Subcutaneous abdominal adipose tissue (tissue), 5 donors: ENCODE measurements around the gene CDH3.

Experiments
- H3K27ac ChIP-seq: one replicate; pipeline ENCODE4 v1.7.0; 2013; ENCODE audit warnings: low read depth, mild to moderate bottlenecking, inconsistent platforms, low read length, moderate library complexity
- H3K27me3 ChIP-seq, 5 donors: one replicate each; pipeline ENCODE4 v1.7.0; 2013; ENCODE audit warnings: low read length in 5 of 5, inconsistent platforms in 1 of 5; ENCODE audit not compliant: control insufficient read depth in 5 of 5, insufficient read depth in 4 of 5
- H3K36me3 ChIP-seq, 5 donors: one replicate each; pipeline ENCODE4 v1.7.0; 2013; ENCODE audit warnings: low read length in 5 of 5; ENCODE audit not compliant: control insufficient read depth in 5 of 5, insufficient read depth in 5 of 5
- H3K4me1 ChIP-seq, 5 donors: one replicate each; pipeline ENCODE4 v1.7.0; 2013; ENCODE audit warnings: low read length in 5 of 5, mild to moderate bottlenecking in 3 of 5, moderate library complexity in 1 of 5; ENCODE audit not compliant: control insufficient read depth in 5 of 5, insufficient read depth in 5 of 5
- H3K4me3 ChIP-seq, 5 donors: one replicate each; pipeline ENCODE4 v1.7.0; 2013; ENCODE audit warnings: low read length in 5 of 5, low read depth in 1 of 5
- H3K9ac ChIP-seq, 5 donors: one replicate each; pipeline ENCODE4 v1.7.0; 2013; ENCODE audit warnings: low read length in 5 of 5, mild to moderate bottlenecking in 4 of 5, moderate library complexity in 3 of 5
- H3K9me3 ChIP-seq, 5 donors: one replicate each; pipeline ENCODE4 v1.7.0; 2013; ENCODE audit warnings: low read length in 5 of 5; ENCODE audit not compliant: control insufficient read depth in 5 of 5
- donor health status: healthy.
- donor health status: healthy.
- donor health status: healthy.
- donor health status: healthy.
- donor health status: healthy.

CDH3 gene

DNA sequence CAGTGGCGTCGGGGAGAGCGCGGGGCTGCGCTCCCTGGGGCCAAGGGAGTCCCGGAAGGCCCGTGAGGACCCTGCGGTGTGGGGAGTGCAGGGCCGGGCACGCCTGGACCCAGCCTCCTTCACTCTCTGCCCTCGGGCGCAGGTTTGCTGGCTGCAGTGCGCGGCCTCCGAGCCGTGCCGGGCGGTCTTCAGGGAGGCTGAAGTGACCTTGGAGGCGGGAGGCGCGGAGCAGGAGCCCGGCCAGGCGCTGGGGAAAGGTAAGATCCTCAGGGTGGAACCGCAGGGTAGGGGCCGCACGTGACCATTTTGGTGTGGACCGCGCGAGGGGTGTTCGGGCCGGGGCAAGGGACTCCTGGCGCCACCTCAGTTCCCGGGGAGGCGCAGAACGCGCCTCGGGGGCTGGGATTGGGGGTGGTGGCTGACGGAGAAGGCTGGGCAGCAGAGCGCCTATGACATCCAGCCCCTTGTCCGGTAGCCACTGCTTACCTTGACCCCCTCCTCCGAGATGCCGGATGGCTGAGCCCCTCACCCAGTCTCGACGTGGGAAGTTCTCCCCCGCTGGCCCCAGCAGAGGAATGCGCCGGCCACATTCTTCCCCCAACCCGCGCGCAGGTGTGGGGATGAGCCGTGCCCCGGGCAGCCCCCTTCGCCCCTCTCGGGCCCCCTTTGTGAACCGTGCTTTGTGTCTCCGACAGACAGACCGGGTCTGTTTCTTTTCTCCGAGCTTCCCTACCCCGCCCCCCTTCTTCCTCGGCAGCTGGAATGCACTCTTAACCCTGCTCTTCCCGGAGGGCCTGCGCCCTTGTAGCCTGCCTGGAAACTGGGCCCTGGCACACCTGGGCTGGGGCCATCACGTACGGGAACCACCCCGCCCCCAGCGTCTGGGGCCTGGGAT, 631 bp downstream of the CDH3 start:
- H3K4me3 ChIP-seq = no peak overlapping the region

DNA sequence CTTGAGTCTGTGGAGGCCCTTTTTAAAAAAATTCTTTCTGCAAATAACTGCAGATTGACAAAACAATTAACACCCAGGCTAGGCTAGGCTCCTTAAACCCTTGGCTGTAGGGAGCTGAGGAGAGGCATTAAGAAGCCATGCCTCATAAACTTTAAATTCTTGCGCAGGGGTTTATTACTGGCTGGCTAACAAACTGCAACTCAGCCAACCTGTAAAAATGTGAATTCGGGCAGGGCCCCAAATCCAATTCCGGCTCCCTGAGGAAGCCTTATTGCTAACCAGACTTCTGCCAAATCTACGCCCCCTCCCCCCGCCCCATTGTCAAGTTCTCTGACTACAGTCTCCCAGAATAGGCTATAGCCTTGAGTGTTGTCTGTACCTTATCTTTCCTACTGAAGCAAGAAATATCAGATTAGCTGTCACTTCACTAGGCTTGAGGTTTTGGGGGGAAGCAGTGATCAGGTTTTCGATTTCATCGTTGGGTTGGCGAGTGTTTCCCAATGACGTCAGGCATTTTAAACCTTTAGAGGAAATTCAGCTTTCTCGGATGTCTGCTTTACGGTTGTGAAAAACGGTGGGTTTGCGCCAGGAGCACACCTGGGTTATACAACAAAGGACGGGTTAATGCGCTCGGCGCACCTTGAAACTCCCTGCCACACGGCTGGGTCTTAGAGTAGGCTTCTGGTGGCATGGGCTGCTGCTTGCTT, 2.0 kb downstream of the CDH3 start:
- no peak overlapping the region for H3K27ac ChIP-seq
- H3K4me1 ChIP-seq = peaks cover 0 to 28% (median 16%) of the 10 kb centered on the region in 5 donors
- H3K4me3 ChIP-seq = no peak overlapping the region
- no peak overlapping the region for H3K9ac ChIP-seq
- peaks cover 40 to 68% (median 61%) of the 10 kb centered on the region in 5 donors for H3K27me3 ChIP-seq
- H3K36me3 ChIP-seq = no peaks in the 10 kb centered on the region
- no peaks in the 10 kb centered on the region for H3K9me3 ChIP-seq

More for the DNA sequence above, 631 bp downstream of the CDH3 start:
- H3K27ac ChIP-seq = no peak overlapping the region
- H3K9ac ChIP-seq = no peak overlapping the region
- peaks cover 0 to 28% (median 16%) of the 10 kb centered on the region in 5 donors for H3K4me1 ChIP-seq
- H3K9me3 ChIP-seq = no peaks in the 10 kb centered on the region
- H3K27me3 ChIP-seq = peaks cover 42 to 70% (median 60%) of the 10 kb centered on the region in 5 donors
- no peaks in the 10 kb centered on the region for H3K36me3 ChIP-seq

DNA sequence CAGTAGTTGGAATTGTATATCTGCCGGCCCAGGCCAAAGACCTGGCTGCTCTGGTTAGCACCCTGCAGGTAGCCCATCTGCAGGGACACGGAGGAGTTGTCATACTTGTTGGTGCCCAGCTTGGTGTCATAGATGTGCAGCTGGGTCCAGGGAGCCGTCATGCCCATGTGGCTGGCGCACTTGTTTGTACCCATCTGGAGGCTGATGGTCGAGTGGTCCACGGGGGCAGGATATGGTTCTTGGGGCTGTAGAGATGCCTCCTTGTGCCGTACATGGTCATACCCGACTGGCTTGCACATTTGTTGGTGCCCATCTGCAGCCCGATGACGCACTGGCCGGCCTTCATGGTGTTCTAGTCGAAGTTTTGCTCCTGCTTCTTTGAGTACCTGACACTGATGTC, 6.0 kb downstream of the CDH3 start:
- Histone ChIP-seq H3K27me3 (peaks cover 17 to 33% (median 29%) of the 10 kb centered on the region in 5 donors), H3K4me1 (peaks cover 0 to 2% (median under 1%) of the 10 kb centered on the region in 5 donors), H3K4me3 (no peak overlapping the region), H3K36me3 (no peaks in the 10 kb centered on the region), H3K9ac (no peak overlapping the region), H3K9me3 (no peaks in the 10 kb centered on the region), H3K27ac (no peak overlapping the region)

DNA sequence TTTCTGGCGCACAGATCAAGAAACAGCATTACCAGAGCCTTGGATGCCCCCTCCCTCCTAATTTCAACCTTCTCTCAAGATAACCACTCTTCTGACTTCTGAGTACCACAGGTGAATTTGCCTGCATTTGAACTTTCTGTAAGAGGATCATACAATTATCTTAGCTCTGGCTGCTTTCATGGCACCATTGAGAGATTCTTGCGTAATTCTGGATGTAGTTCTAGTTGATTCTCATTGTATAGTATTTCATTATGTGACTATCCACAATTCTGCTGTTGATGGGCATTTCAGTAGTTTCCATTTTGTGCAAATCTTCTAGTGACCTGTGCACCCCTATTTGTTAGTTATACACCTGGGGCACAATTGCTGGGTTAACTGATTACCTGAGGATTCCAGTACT, 7.5 kb downstream of the CDH3 start:
- Histone ChIP-seq H3K27ac (no peak overlapping the region), H3K4me3 (no peak overlapping the region), H3K27me3 (peaks cover 10 to 29% (median 18%) of the 10 kb centered on the region in 5 donors), H3K36me3 (no peaks in the 10 kb centered on the region), H3K4me1 (no peaks in the 10 kb centered on the region), H3K9me3 (no peaks in the 10 kb centered on the region), H3K9ac (no peak overlapping the region)

DNA sequence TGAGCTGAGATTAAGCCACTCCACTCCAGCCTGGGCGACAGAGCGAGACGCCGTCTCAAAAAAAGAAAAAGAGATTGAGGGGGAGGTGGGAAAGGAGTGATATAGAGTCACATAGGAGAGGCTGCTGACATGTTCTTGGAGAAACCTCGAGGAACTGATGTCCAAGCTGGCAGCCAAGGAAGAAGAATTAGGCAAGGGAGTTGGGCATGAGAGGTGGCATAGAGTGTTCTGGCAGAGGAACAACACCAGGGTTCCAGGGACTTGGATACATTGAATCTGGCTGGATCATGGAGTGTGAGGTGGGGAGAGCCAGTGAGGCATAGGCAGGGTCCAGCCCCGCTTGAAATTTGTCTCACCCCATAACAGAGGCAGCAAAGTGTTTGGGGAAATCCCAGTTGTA, 10.7 kb downstream of the CDH3 start:
- Histone ChIP-seq H3K27ac (no peak overlapping the region), H3K4me1 (no peaks in the 10 kb centered on the region), H3K9ac (no peak overlapping the region), H3K9me3 (no peaks in the 10 kb centered on the region), H3K4me3 (no peak overlapping the region), H3K27me3 (peaks cover 5 to 23% (median 12%) of the 10 kb centered on the region in 5 donors), H3K36me3 (no peaks in the 10 kb centered on the region)

DNA sequence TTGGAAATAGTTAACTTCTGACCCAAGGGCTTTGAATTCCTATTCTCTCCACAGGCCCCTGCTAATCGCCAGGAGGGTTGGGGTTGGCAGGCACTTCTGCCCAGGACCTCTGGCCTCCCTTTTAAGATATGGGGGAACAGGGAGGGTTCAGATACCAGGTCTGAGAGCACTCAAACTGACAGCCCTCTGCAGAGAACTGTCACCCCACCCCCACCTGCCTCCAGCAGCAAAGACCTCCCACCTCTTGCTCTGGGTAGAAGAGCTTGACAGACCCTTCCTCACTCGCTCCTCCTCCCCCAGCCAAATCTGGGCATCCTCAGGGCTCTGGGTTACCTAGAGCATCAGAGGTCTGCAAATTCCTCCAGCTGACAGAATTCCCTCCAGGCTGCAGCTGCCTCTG, 11.6 kb downstream of the CDH3 start:
- no peaks in the 10 kb centered on the region for H3K36me3 ChIP-seq
- no peak overlapping the region for H3K9ac ChIP-seq
- no peak overlapping the region for H3K4me3 ChIP-seq
- H3K9me3 ChIP-seq = no peaks in the 10 kb centered on the region
- H3K27me3 ChIP-seq = peaks cover 5 to 19% (median 12%) of the 10 kb centered on the region in 5 donors
- no peaks in the 10 kb centered on the region for H3K4me1 ChIP-seq
- H3K27ac ChIP-seq = no peak overlapping the region

DNA sequence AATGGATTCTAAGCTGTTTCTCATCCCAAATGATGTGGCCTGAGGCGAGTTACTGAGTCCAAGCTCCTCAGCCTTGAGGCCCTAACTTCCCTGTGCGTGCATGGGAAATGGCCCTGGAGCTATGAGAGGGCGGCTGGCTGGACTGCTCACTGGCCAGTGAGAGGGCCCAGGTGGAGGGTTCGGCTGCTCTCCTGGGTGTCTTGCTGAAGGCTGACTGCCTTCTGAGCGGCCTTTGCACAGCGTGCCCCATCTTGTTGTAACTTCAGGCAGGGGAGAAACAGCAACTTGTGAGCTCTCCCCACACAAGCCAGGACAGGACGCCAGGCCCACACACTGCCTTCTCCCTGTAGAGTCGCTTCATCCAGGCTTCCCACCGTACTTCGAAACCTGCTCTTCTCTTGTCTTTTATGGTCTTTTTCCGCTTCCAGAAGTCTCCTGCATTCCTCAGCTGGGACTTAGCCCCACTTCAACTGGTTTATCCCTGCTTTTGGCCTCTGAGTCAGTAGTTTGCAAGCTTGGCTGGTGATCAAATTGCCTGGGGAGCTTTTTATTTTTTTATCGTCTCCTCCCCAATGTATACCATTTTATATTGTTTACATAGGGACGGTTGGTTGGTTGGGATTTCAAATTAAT, 13.3 kb downstream of the CDH3 start:
- no peaks in the 10 kb centered on the region for H3K36me3 ChIP-seq
- no peaks in the 10 kb centered on the region for H3K4me1 ChIP-seq
- no peak overlapping the region for H3K4me3 ChIP-seq
- no peak overlapping the region for H3K9ac ChIP-seq
- peaks cover 5 to 23% (median 12%) of the 10 kb centered on the region in 5 donors for H3K27me3 ChIP-seq
- no peak overlapping the region for H3K27ac ChIP-seq
- H3K9me3 ChIP-seq = no peaks in the 10 kb centered on the region

DNA sequence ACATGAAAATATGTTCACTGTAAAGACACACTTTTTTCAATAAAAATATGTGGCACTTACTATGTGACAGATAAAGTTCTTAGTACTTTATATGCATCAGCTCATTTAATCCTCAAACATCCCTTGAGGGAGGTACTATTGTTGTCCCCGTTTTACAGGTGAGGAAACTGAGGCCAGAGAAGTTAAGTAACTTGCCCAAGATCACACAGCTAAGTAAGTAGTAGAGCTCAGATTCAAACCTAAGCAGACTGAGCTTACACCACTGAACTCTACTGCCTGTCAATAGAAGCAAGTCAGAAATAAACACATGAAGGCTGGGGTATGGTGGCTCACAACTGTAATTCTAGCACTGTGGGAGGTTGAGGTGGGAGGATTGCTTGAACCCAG, 13.9 kb downstream of the CDH3 start:
- Histone ChIP-seq H3K4me3 (no peak overlapping the region), H3K36me3 (no peaks in the 10 kb centered on the region), H3K27ac (no peak overlapping the region)

DNA sequence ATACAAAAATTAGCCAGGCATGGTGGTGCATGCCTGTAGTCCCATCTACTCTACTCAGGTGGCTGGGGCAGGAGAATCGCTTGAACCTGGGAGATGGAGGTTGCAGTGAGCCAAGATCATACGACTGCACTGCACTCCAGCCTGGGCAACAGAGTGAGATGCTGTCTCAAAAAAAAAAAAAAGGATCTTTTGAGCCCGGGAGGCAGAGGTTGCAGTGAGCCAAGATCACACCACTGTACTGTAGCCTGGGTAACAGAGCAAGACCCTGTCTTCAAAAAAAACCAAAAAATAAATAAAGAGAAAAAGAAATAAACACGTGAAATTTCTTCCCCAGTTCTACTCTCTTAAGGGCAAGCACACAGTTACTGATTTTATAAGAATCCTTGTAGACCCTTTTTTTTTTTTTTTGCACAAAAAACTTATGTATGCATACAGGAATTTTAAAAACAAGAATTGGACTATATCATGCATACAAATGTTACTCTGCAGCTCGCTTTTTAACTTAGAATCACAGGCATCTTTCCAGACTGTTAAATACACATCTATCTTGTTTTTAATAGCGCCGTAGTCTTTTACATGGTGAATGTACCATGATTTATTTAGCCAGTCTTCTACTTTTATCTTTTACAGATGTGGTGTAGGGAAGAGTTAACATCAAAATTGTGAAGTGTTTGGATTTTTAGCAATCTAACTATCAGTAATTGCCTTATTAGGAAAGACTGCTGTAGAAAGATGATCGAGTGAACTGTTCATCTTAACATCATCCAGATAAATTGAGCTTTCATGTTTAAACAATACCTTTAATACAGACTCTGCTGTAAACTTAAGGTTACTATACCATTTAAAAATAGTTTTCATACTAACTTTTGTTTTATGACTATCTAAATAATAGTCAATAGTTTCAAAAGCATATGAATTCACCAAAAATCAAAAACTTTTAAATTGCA, 14.6 kb downstream of the CDH3 start:
- Histone ChIP-seq H3K27me3 (peaks cover 5 to 23% (median 12%) of the 10 kb centered on the region in 5 donors), H3K9me3 (no peaks in the 10 kb centered on the region), H3K4me3 (no peak overlapping the region), H3K27ac (no peak overlapping the region), H3K36me3 (no peaks in the 10 kb centered on the region), H3K9ac (no peak overlapping the region), H3K4me1 (no peaks in the 10 kb centered on the region)

More for the DNA sequence above, 13.9 kb downstream of the CDH3 start:
- Histone ChIP-seq H3K9ac (no peak overlapping the region), H3K4me1 (no peaks in the 10 kb centered on the region), H3K9me3 (no peaks in the 10 kb centered on the region), H3K27me3 (peaks cover 5 to 23% (median 12%) of the 10 kb centered on the region in 5 donors)
